ENCODE results near the gene CHST2. TPM values are rescaled to one million over a fixed set of nuclear protein-coding genes. Genes with fewer than 3 reads are reported as not detected.

The CHST2 gene
- total RNA-seq, 1 experiment from 2014 or later = 1.7 TPM

DNA sequence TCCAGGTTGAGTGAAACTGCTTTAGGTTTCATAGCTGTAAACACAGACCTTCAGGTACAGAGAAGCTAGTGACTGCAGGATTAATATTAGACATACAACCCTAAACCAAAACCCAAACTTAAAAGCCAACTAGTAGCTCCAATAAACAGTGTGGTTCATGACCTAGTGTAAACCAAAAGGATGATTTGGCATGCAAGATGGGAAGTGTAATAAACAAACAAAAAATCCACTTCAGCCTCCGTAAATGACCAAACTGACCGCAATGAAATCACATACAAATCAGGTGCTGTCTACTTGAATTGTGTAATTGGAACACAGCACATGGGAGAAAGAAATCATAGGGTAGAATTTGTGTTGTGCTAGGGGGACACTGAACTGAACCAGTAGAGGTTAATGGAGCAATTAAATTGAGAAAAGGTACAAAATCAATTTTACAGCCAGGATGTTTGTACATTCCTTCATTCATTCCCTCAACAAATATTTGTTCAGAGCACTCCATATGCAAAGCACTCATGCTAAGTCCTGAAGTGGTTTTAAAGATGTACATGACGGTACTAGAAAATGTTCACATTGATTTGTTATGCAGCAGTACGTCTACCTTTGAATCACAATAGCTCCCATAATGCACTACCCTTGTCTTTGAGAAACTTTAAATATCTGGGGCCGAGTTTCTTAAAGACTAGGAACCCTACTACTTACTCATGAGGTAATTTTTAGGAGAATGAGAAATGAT is 21.4 kb upstream of the CHST2 start:
- no peak for TF ChIP-seq EGR1 (IDR thresholded peaks at IDR 0.05; ENCODE audit: low read depth)
- TF ChIP-seq ZFX (IDR thresholded peaks at IDR 0.05) = no peak
- no peak for TF ChIP-seq FOSL1 (IDR thresholded peaks at IDR 0.05; ENCODE audit: low read depth)
- ATAC-seq = no peak
- Histone ChIP-seq H2AFZ (ENCODE audit: low read depth, low read length, poor library complexity, severe bottlenecking) (no peak overlapping the region), H3K27me3 (ENCODE audit: insufficient read depth, low read length) (no peaks in the 10 kb centered on the region), H3K79me2 (ENCODE audit: insufficient read depth, low read length) (no peaks in the 10 kb centered on the region), H3K27ac (ENCODE audit: low read depth, low read length) (no peak overlapping the region), H3K36me3 (ENCODE audit: control insufficient read depth in 1 of 2, insufficient read depth in 2 of 2, low read length in 2 of 2) (no peaks in the 10 kb centered on the region), H3K9me2 (ENCODE audit: insufficient read depth) (no peaks in the 10 kb centered on the region), H3K4me2 (ENCODE audit: low read length) (no peak overlapping the region), H3K9ac (ENCODE audit: low read length) (no peak overlapping the region), H4K20me1 (ENCODE audit: insufficient read depth) (no peaks in the 10 kb centered on the region), H3K9me3 (ENCODE audit: control insufficient read depth in 1 of 2, insufficient read depth in 1 of 2, low read depth in 1 of 2, low read length in 2 of 2) (no peaks in the 10 kb centered on the region; a peak in 1 of 4 replicates), H3K4me3 (replicated peaks in 1 of 2; ENCODE audit: low read depth in 1 of 2, low read length in 2 of 2) (no peak overlapping the region), H3K4me1 (ENCODE audit: control insufficient read depth in 1 of 2, insufficient read depth in 2 of 2, low read length in 2 of 2) (no peaks in the 10 kb centered on the region)
- ChIA-PET POLR2A (no interaction called here), CTCF (no interaction called here), RAD21 (ENCODE audit: low non-redundant PET in 1 of 2, low total read pairs in 2 of 2, uncharacterized antibody in 2 of 2, unreplicated experiment in 2 of 2) (no interaction called here)
- DNase-seq (ENCODE audit: low read depth, low spot score) = no peak
- no TSS peak for BruUV-seq (replicated peaks)
- intact Hi-C loops (cut with micrococcal nuclease) = no loop called here

DNA sequence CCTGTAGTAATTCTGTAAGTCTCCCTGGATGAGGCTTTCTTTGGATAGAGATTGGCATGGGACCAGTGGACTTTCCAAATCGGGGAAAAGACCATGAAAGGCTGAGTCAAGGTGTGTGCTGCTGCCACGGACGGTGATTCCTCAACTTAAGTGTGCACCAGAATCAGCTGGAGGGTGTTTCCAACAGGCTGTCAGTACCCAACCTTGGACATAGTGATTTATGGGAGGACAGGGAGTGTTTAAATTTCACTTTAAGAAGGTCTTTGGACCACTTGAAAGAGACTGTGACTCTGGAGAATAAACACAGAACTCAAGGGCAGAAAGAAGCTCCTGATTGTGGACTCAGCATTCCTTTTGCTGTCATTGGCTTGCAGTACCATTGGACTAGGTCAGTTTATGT is 20.4 kb upstream of the CHST2 start:
- H3K79me2 ChIP-seq (ENCODE audit: insufficient read depth, low read length) = no peaks in the 10 kb centered on the region
- ATAC-seq (no peak), DNase-seq (ENCODE audit: low read depth, low spot score) (no peak)
- TF ChIP-seq ZNF274 (IDR thresholded peaks at IDR 0.05; ENCODE audit: low read depth, low read length) (no peak), SIN3A (IDR thresholded peaks at IDR 0.05; ENCODE audit: low read depth) (no peak), CEBPB (IDR thresholded peaks at IDR 0.05; ENCODE audit: low read depth) (no peak)
- H3K9me2 ChIP-seq (ENCODE audit: insufficient read depth) = no peaks in the 10 kb centered on the region
- H3K27me3 ChIP-seq (ENCODE audit: insufficient read depth, low read length) = no peaks in the 10 kb centered on the region
- no peaks in the 10 kb centered on the region for H3K36me3 ChIP-seq (ENCODE audit: control insufficient read depth in 1 of 2, insufficient read depth in 2 of 2, low read length in 2 of 2)
- BruUV-seq (replicated peaks) = no TSS peak
- intact Hi-C loops (cut with micrococcal nuclease) = no loop called here
- no peak overlapping the region for H3K4me3 ChIP-seq (replicated peaks in 1 of 2; ENCODE audit: low read depth in 1 of 2, low read length in 2 of 2)
- POLR2A ChIA-PET = no interaction called here
- H3K9ac ChIP-seq (ENCODE audit: low read length) = no peak overlapping the region
- H2AFZ ChIP-seq (ENCODE audit: low read depth, low read length, poor library complexity, severe bottlenecking) = no peak overlapping the region
- CTCF ChIA-PET = no interaction called here
- no peaks in the 10 kb centered on the region for H4K20me1 ChIP-seq (ENCODE audit: insufficient read depth)
- H3K9me3 ChIP-seq (ENCODE audit: control insufficient read depth in 1 of 2, insufficient read depth in 1 of 2, low read depth in 1 of 2, low read length in 2 of 2) = no peaks in the 10 kb centered on the region; a peak in 2 of 4 replicates
- RAD21 ChIA-PET (ENCODE audit: low non-redundant PET in 1 of 2, low total read pairs in 2 of 2, uncharacterized antibody in 2 of 2, unreplicated experiment in 2 of 2) = no interaction called here
- H3K4me2 ChIP-seq (ENCODE audit: low read length) = no peak overlapping the region
- H3K27ac ChIP-seq (ENCODE audit: low read depth, low read length) = no peak overlapping the region
- H3K4me1 ChIP-seq (ENCODE audit: control insufficient read depth in 1 of 2, insufficient read depth in 2 of 2, low read length in 2 of 2) = no peaks in the 10 kb centered on the region
